GM21381 (cell line): Measurements from ENCODE around the gene TNS2.

ENCODE experiments used
- ATAC-seq: cut with Tn5 transposase; IDR thresholded peaks from one replicate; pipeline ENCODE4 v1.9.1; 2021; ENCODE audit warnings: mild to moderate bottlenecking, moderate library complexity; ENCODE audit not compliant: unreplicated experiment

TNS2 gene

DNA sequence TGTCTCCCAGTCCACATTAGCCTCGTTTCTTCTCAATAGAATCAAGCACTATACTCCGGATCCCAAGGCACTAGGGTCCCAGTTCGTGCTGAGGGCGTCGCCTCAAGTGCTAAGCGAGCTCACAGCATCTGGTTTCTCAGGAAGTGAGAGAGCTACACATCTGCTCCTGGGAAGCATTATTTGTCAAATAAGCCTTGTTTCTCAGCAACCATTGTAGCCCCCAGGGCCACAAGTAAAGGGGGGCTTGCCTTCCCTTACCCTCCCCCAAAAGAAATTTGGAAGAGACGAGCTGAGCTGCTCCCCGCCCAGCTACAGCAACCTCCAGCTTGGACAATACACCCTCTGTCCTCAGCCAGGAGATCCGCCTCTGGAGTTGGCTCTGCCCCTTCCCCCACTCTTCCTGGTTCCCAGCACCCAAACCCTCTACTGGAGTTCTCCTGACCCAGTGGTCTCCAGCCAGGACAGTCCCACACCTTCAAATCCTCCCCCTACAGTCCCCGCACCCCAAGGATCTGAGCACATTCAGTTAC is 5.7 kb upstream of the TNS2 start:
- no peak for ATAC-seq

GRCh38 chr12:53044896-53045695 is 4.8 kb upstream of the TNS2 start:
- no peak for ATAC-seq

GRCh38 chr12:53045696-53046045 is 4.2 kb upstream of the TNS2 start:
- ATAC-seq = no peak

DNA sequence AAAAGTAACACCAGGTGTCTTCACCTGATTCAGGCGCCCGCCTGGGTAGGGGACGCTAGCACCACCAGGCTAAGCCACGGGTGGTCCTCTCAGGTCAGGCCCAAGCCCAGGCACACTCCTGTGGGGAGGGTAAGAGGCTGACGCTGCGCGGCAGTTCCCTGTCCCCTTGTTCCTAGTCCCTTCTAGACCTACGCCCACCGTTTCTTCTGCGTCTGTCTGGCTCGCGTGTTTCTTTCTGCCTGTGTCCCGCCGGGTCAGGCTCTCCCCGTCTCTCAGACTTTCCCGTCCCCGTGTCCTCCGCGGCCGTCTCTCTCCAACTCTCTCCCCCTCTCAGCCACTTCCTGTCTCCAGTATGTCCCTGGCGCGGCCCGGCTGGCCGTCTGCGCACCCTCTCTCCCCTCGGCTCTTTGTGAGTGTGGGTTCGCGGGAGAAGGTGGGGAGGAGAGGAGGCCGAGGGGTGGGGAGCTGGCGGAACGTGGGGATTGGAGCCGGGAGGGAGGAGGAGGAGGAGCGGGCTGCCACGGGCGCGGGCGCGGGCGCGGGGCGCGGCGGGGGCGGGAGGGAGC is 3.1 kb upstream of the TNS2 start:
- peak; percentile 37 for ATAC-seq

DNA sequence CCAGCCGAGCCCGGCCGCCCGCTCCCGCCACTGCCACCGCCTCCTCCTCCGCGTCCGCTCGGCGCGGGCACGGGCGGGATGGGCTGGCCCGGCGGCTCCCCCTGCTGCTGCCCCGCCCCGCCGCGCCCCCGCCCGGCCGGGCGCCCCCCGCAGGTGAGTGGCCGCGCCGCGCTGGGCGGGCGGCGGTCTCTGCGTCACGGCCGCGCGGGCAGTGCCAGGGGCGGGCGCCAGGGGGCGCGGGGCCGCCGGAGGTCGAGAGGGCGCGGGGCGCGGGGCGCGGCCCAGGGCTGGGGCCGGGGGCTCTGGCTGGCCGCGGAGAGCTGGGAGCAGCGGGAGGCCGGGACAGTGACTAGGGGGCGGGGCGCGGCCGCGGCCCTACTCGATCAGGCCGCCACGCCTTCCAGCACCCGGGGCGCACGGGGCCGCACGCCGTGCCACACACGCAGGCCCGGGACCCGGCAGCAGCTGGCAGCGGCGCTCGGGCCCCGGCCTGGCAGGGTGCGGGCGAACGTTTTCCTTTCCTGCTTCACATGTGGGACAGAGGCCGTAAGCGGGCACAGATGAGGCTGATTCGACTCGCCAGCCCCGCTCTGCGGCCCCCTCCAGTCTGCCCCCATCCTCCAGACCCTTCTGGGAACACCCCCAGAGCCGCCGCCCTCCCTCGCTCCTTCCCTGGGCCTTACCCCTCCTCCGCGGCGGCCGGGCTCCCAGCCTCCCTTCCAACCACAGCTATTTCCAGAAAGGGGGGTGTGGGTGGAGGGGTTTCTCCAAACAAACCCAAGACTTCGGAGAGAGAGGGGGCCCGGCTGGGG is 2.4 kb upstream of the TNS2 start:
- peak; percentile 73 for ATAC-seq

DNA sequence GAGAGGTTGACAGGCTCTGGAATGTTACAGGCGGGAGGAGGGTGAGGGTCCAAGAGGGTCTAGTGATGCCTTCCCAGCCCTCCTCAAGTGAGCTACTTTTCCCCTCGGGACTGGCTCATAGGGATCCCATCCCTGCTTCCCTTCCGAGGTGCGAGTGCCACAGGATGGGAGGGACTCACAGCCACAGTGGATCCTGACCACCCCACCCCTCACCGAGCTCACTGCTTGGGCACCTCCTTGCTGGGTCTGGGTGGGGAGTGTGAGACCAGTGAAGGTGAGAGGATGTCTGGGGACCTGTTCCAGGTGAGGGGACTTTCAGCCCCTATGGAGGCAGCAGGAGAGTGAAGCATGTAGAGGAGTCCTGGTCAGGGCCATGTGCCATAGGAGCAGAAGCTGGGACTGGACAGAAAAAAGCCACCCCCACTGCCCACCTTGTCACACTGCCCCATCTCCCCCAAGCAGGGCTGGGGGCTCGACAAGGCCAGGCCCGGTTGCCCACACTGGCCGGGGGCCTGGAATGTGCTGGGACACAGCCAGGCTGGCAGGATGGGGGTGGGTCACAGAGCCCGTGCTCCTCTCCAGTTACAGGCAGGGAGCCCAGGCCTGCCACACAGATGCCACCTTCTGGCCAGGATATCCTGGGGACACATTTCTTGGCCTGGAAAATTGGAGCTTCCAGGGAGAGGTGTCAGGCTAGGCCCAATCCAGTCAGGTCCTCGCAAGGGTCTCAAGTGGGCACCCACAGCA is 1.7 kb upstream of the TNS2 start:
- ATAC-seq = no peak

- ATAC-seq = no peak
These were observed 974 bp upstream of the TNS2 start for GRCh38 chr12:53048780-53049401.

GRCh38 chr12:53050426-53051057 is 677 bp downstream of the TNS2 start:
- no peak for ATAC-seq

GRCh38 chr12:53051058-53051880 is 1.4 kb downstream of the TNS2 start:
- ATAC-seq = no peak

DNA sequence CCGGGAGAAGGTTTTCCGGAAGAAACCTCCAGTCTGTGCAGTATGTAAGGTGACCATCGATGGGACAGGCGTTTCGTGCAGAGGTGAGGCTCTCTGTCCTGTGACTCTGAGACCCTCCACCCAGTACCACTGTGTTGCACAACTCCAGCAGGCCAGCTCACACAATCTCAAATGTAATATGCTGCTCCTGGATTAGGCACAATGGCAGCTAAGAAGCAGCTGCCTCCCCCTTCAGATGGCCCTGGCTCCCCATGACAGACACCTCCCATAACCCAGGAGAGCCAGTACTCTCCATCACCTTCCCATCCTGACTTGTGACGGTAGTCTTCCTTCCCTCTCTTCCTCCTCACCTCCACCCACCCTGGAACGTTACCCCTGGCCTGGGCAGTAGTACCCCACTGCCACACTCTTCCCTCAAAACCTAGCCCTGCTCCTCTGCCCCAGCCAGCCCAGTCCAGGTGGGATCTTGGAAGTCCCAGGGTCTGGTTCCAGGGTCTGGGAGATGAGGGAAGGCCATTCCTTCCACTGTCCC is 2.1 kb downstream of the TNS2 start:
- no peak for ATAC-seq

DNA sequence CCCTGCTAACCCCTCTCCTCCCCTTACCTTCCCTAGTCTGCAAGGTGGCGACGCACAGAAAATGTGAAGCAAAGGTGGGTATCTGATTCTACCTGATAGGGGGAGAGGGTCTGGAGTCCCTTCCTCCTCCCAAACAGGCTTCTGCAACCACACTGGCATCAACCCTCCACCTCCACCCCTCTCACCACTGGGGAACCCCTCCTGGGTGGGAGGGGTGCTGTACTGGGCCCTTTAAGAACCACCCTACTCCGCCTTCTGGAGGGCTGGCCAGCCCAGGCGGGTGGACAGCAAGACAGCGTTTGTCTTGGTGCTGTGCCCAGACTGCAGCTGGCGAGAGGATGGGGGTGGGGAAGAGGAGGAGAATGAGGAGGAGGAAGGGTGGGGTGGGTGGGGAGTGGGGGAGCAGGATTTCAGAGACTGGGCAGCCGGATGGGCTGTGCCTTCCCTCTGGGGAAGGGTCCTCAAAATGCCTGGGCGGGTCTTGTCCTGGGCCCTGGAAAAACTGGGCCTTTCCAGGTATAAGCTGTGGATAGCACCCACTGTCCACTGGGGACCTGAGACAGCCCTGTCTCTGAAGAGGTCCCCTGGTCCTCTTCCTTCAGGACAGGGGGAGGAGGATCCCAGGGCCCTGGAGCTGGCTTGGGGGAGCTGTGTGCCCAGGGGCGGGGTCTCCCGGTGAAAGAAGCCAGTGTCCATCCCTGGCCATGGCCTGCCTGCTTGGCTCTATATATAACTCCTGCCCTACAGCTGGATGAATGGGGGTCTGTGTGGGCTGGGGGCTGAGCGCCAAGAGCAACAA is 2.8 kb downstream of the TNS2 start:
- no peak for ATAC-seq

- ATAC-seq = no peak
These were observed 3.6 kb downstream of the TNS2 start for GRCh38 chr12:53053218-53054111.

DNA sequence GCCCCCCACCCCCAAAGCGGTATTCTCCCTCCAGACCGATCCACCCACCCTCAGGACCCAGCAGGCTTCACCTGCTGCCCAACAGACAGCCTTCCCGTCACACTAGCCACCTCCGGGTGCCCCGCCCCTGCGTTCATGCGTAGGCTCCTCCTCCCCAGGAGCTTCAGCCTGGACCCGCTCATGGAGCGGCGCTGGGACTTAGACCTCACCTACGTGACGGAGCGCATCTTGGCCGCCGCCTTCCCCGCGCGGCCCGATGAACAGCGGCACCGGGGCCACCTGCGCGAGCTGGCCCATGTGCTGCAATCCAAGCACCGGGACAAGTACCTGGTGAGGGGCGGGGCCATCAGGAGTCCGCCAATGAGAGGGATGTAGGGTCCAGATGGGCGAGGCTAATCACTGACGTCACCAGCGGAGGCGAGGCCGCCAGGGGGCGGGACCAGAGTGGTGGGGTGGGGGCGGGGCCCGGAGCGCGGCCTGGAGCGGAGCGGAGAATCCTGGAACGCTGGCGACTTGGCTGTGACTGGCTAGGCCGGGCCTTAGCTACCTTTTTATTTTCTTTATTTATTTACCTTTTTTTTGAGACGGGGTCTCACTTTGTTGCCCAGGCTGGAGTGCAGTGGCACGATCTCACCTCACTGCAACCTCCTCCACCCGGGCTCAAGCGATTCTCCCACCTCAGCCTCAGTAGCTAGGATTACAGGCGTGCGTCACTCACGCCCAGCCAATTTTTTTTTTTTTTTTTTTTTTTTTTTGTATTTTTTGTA is 4.4 kb downstream of the TNS2 start:
- ATAC-seq = peak; percentile 86

- no peak for ATAC-seq
These were observed 5.8 kb downstream of the TNS2 start for GRCh38 chr12:53055471-53056266.

DNA sequence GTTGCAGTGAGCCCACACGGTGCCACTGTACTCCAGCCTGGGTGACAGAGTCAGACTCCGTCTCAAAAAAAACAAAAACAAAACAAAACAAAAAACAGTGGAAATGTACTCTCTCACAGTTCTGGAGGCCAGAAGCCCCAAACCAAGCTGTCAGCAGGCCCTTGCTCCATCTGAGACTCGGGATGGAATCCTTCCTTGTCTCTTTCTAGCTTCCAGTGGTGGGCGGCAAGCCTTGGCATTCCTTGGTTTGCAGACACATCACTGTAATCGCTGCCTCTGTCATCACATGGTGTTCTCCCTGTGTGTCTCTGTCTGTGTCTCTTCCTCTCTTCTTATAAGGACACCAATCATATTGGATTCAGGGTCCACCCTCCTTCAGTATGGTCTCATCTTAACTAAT is 6.4 kb downstream of the TNS2 start:
- no peak for ATAC-seq

DNA sequence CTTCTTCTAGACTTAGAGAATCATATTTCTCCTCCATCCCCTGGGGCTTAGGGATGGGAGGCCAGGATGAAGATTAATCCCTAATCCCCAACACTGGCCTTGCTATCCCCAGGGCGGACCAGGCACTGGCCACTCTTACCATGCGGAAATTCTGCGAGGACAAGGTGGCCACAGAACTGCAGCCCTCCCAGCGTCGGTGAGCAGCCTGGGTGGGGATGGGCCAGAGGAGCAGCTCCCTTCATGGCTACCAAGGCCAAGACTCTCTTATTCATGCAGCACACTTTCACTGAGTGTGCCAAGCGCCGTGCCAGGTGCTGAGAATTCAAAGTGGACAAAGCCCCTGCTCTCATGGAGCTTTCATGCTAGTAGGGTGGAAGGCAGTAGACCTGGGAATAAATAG is 7.0 kb downstream of the TNS2 start:
- no peak for ATAC-seq
